Erythroblast (primary cell): Measurements from ENCODE around the gene SYT13.
A peak's percentile ranks its signal among the peaks of the same experiment; 100 is the strongest.

ENCODE experiments used
- DNase-seq, 2 experiments: peaks; one replicate each; lab custom pipeline; 2025; lab: John Stamatoyannopoulos, UW
- GATA1 ChIP-seq: IDR thresholded peaks from 2 replicates; pipeline ENCODE4 v1.6.1; 2011; ENCODE audit warnings: low read depth, mild to moderate bottlenecking, control low read depth, low read length, moderate library complexity
- POLR2A ChIP-seq: IDR thresholded peaks from 2 replicates; pipeline ENCODE4 v1.6.1; 2011; ENCODE audit warnings: mild to moderate bottlenecking, low read length

SYT13 gene

GRCh38 chr11:45273509-45273908, 12.6 kb downstream of the SYT13 start:
- DNase-seq, result no peak

GRCh38 chr11:45272701-45273100, 13.4 kb downstream of the SYT13 start:
- no peak for DNase-seq
- no peak for TF ChIP-seq GATA1
- TF ChIP-seq POLR2A, result no peak

More at GRCh38 chr11:45273509-45273908, 12.6 kb downstream of the SYT13 start:
- no peak for TF ChIP-seq POLR2A
- no peak for TF ChIP-seq GATA1

- DNase-seq, result no peak
- TF ChIP-seq POLR2A, result no peak
- TF ChIP-seq GATA1, result no peak
These were observed 15.0 kb downstream of the SYT13 start for GRCh38 chr11:45270946-45271716.

DNA sequence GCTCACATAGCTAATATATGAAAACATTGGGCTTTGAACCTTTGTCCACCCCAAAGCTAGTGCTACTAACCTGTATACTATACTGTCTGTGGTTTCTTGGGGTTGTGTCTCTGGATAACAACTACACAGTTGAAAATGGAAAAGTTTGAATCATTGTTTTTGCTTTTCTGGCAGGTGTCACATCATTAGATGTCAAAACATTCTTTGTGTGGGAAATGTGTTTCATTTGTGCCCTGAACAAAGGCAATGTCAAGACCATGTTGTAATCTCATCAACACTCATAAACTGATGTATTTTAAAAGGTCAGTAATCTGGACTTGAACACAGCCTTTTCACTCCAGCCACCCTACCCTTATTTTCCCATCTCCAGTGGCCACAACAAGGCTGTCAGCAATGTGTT, 16.5 kb downstream of the SYT13 start:
- no peak for DNase-seq
- TF ChIP-seq POLR2A (no peak), GATA1 (no peak)

GRCh38 chr11:45267652-45268299, 18.4 kb downstream of the SYT13 start:
- no peak for DNase-seq
- TF ChIP-seq GATA1, result no peak
- no peak for TF ChIP-seq POLR2A

GRCh38 chr11:45267052-45267451, 19.1 kb downstream of the SYT13 start:
- peak; percentile 27 to 53 for DNase-seq
- no peak for TF ChIP-seq GATA1
- TF ChIP-seq POLR2A, result no peak

DNA sequence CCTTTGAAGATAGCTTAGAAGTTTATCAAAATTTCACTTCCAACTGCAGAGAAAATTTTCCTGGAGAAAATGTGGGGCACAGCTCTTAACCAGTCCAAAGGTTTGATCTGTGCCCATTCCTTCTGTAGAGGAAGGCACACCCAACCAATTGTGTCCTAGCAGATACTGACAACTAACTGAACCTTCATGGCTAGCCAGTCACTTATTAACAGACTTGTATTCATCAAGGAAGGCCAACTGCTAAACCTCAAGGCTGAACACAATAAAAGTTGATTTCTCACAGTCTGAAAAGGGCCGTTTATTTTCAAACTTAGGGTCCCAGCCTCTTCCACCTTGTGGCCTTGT, 19.5 kb downstream of the SYT13 start:
- TF ChIP-seq GATA1, result no peak
- no peak for TF ChIP-seq POLR2A
- DNase-seq, result no peak

DNA sequence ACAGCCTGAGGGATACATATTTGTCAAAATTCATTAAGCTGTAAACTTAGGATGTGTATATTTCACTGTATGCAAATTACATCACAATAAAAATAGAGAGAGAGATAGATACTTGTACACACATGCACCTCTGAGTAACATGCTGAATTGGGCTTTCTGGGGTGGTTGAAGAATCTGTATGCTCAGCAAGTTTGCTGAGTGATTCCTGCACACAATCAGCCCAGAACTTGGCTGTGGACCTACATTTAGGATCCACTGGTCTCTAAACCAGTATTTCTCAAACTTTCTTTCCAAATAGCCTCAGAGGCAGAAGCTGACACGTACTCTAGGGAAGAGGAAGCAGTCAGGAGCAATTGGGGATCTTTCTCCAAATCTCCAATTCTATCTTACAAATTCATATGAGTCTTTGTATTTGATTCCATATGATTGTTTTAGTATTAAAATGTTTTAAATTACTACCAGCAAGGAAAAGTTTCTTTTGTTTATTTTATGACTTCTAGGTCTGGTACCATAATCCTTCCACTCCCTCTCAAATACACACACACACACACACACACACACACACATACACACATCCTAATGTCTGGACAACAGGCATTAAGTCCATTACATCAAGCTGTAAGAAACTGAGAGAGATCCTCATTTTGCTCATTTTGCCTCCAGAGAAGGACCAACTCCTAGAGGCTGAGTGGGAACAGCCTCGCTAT, 20.0 kb downstream of the SYT13 start:
- TF ChIP-seq POLR2A (no peak), GATA1 (no peak)
- DNase-seq, result no peak

GRCh38 chr11:45264839-45265515, 21.2 kb downstream of the SYT13 start:
- TF ChIP-seq POLR2A (no peak), GATA1 (no peak)
- no peak for DNase-seq

- no peak for DNase-seq
- no peak for TF ChIP-seq POLR2A
These were observed 22.4 kb downstream of the SYT13 start for GRCh38 chr11:45263773-45264172.

DNA sequence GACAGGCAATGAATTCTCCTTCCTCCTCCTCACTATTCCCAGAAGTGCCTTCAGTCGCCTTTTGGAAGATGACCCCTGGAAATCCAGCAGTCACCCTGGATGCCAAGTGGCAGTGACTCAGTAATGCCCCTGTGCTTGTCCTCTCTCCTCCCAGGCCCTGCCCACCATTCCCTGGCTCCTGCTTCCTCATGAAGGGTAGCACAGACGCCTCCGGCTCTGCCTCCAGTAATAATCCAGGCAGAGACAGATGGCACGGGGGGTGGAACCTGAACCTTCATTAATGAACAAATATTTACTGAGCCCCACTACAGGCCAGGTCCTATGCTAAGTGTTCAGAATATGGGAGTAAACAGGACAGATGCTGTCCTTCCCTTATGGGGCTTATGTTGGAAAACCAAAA, 23.2 kb downstream of the SYT13 start:
- TF ChIP-seq POLR2A (no peak), GATA1 (no peak)
- DNase-seq, result no peak

DNA sequence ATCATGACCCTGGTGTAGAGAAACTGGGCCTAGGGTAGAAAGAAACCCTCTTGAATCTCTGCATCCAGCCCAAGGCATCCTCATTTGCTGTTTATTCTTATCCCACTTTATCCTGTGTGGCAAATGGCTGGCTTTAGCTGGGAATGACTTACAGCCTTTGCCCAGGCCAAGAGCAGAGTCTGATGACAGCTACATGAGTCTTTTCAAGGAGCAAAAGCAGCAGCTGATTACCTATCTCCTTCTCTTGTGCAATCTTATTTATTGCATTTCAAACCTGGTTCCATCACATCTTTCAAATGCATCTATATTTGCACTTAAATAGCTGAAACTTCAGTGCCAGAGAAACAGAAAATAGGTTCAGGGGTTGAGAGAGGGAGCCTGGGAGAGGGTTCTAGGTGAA, 26.1 kb downstream of the SYT13 start:
- DNase-seq, result no peak
- TF ChIP-seq POLR2A (no peak), GATA1 (no peak)

GRCh38 chr11:45259592-45259991, 26.5 kb downstream of the SYT13 start:
- TF ChIP-seq GATA1 (no peak), POLR2A (no peak)
- no peak for DNase-seq

GRCh38 chr11:45258982-45259530, 27.1 kb downstream of the SYT13 start:
- TF ChIP-seq POLR2A (no peak), GATA1 (no peak)
- DNase-seq, result no peak
